Left renal cortex interstitium (tissue), 4 donors: ENCODE data around the gene RAPGEF2. TPM values are rescaled to one million over a fixed set of nuclear protein-coding genes. Genes with fewer than 3 reads are reported as not detected.

ENCODE experiments used
- DNase-seq, 4 donors: peaks; one replicate each; pipeline ENCODE4 v3.0.0-alpha.2; 2013; ENCODE audit warnings: low read depth in 4 of 4, low spot score in 2 of 4, missing footprints in 1 of 4
- polyA plus RNA-seq, 4 donors: library from polyadenylated mRNA; unstranded; fragments of 120-200 nt; gene quantifications; one replicate each; pipeline ENCODE4 v1.2.1, GENCODE V29; 2013; ENCODE audit not compliant: insufficient read length in 4 of 4

RAPGEF2 gene
- polyA plus RNA-seq, 4 donors: 40.0 to 50.9 (median 49.1) TPM

DNA sequence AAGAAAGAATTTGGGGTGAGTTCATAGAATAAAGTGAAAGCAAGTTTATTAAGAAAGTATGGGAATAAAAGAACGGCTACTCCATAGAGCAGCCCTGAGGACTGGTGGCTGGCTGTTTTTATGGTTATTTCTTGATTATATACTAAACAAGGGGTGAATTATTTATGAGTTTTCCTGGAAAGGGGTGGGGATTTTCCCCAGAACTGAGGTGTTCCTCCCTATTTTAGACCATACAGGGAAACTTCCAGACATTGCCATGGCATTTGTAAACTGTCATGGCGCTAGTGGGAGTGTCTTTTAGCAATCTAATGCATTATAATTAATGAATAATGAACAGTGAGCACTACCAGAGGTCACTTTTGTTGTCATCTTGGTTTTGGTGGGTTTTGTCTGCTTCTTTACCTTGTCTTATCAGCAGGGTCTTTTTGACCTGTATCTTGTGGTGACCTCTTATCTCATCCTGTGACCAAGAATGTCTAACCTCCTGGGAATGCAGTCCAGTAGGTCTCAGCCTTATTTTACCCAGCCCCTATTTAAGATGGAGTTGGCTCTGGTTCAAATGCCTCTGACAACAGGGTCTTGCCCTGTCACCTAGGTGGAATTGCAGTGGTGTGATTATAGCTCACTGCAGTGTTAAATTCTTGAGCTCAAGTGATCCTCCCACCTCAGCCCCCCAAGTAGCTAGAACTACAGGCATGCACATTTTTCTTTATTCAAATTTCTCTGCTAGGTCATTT is 27.1 kb downstream of the RAPGEF2 start:
- DNase-seq: no peak

DNA sequence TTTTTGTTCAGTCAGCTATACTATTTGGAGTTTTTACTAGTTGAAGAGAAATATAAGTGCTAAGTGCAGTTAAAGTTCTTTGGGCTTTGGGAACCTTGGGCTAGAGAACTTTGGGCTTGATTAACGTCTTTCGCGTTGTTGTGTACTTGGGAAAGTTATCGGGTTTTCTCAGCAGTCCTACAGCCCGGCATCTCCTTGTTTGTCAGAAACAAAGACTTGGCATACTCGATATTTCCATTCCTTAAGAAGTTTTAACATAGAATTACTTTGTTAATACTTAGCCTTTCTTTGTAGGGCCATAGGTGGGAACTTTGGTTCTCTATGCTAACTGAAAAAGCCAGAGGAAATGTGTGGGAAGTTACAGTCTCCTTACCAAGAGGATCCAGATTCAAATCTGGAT is 28.7 kb downstream of the RAPGEF2 start:
- no peak for DNase-seq

DNA sequence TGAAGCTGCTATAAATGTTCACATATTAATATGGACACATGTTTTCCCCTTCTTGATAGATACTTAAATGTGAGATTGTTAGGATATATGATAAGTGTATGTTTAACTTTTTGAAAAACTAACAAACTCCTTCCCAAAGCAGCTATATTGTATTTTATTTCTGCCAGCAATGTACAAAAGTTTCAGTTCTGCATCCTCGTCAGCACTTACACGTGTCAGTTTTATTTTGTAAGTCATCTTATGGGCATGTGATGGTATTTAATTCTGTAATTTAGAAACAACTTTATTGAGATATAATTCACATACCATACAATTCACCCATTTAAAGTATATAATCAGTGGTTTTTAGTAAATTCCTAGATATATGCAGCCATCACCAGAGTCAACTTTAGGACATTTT is 31.6 kb downstream of the RAPGEF2 start:
- DNase-seq: no peak

DNA sequence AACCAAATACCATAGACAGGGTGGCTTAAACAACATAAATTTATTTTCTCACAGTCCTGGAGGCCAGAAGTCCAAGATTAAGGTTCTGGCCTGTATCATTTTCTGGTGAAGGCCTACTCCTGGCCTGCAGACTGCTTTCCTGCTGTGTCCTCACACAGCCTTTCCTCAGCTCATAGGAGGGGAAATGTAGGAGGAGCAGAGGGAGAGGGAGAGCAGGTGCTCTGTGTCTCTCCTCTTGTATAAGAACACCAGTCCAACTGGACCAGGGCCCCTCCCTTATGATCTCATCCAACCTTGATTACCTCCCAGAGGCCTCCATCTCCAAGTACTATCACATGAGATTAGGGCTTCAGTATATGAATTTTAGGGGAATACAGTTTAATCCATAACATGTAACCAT is 34.3 kb downstream of the RAPGEF2 start:
- no peak for DNase-seq

DNA sequence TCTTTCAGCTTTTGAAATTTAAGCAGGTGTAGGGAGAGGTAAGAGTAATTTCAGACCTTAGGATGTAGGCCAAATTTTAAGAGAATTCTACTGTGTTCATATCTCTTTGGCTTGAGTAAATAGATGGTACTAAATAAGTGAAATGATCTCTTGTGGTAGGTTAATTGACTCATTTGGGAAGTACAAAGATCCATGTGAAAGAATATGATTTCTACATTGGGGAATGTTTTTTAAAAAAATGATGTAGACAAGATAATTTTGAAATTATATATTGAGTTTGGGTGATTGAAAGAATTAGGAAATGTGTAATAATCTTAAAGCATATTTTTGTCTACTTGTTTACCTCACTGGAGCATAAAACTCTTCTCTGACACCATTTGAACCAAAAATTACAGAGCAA is 35.6 kb downstream of the RAPGEF2 start:
- DNase-seq: no peak

DNA sequence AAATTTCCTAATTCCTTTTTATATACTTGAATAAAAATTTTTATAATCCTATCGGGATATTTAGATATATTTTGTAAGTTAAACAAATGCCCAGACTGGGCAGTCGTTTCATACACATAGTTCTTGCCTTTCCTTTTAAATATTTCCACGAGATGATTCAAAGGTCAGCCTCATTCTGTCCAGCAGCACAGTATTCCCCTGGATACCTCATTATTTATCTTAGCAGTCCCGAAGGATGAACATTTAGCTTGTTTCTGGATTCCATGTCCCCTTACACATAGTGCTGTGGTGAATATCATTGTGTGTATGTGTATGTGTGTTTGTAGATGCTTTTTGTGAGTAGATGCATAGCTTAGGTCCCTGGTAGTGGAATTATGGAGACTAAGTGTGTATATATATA is 38.3 kb downstream of the RAPGEF2 start:
- DNase-seq: no peak

DNA sequence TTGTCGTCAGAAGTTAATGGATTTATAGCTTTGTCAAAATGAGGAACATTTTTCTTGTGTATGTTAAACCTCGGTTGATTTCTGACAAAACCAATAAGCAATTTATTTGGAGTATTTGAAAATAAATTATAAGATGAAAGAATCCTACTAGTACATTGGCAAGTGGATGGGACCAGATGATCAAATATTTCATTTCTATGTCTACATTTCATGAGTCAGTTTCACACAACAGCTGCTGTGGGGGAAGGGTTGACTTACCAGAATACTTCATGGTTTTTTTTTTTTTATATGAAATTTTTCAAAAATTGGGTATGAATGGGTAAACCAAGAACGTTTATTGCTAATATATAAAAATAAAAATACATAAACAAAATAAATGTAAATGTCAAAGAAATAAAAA is 39.4 kb downstream of the RAPGEF2 start:
- DNase-seq: no peak

DNA sequence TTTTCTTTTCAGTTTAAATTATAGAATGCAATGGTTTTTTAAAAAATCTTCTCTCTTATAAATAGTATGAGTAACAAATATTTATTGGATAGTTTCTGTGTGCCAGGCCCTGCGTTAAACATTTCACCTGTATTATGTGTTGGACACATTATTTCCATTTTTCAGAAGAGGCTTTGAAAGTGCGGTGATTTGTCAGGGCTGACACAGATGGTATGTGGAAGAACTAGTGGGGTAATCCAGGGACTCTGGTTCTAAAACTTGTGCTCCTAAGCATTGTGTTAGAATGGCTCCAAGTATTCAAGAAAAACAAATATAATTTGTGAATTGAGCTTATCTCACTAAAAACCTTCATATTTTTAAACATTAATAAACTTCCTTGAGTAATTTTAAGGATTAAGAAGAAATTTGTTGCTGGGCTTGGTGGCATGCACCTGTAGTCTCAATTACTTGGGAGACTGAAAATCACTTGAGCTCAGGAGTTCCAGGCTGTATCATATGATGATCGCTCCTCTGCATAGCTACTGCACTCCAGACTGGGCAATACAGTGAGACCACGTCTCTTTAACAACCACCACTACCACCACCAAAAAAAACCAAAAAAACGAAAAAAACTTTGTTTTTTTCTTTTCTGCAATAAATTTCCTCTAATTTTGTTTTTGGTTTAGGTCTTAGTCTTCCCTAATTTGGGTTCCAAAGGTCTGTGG is 40.0 kb downstream of the RAPGEF2 start:
- DNase-seq: no peak

DNA sequence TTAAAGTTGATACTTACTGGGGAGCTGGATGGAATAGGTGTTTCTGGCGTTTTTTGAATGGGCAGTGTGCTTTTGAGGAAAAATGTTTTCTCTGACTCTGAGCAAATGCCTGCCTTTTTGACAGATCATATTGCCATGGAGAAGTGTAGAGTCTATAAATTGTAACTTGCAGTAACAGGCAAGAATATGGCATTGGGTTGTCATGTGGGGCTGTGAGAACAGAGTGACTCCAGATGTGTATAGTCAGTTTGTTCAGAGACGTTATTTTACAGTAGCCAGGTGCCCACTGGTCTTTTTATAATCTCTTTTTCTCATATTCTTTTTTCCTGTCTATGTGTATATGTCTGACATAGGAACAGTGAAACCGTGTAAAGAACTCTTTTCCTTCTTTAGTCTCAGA is 40.8 kb downstream of the RAPGEF2 start:
- DNase-seq: no peak

DNA sequence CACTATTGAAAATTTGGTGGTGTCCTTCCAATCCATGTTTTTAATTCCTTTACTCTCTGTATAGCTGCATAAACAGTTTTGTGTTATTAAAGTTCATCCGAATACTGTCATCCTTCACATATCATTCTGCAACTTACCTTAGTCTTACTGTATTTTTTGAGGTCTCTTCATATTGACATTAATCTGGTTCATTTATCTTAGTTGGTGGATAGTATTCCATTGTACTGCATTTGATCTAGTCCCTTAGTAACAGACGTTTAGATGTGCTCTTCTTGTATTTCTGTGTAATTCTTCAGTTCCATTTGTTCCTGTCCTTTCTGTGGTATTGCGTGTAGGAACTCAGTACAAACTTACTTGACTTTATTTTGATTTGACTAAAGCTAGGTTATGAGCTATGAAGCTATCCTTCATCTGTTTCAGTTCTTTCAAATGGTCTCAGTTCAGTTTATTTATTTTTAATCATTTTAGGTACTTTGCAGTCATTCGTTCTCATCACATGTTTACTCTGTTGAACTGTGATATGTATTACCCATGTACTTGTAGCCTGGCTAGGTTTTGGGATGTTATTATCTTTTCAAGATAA is 41.3 kb downstream of the RAPGEF2 start:
- DNase-seq: no peak

DNA sequence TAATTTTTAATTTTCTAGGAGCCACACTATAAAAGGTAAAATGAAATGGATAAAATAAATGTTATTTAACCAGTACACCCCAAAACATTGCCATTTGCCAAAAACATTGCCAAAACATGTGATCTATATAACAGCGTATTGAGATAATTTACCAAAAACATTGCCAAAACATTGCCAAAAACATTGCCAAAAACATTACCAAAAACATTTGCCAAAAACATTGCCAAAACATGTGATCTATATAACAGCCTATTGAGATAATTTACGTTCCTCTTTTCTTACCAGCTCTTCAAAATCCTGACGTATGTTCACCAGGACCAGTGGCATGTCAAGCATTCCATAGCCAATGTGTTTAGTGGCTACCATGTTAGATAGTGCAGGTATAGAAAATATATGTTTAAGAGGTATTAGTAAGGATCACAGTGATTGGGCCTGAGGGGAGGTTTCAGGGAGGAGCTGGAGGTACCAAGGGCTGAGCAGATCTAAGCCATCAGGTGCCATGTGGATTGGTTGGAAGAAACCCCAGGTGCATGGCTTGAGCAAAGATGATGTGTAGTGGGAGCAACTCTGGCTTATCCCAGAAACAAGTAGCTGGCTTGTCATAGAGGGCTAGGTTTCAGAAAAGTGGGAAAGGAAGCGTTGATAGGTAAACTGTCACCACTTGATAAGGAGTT is 42.6 kb downstream of the RAPGEF2 start:
- no peak for DNase-seq

DNA sequence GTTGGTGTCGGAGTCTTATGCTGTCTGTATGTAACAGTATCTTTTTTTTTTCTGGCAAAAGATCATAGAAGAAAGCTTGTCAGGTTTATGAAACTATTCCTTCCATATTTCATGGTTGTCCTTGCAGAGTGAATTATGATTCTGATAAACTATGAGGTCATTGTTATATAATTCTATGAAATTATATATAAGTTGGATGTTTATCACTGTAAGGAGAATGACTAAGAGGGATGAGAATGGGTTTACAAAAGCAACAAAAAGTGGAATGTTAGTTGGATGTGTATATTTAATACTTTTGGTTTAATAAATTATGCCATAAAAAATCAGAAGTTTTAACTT is 43.1 kb downstream of the RAPGEF2 start:
- DNase-seq: no peak

DNA sequence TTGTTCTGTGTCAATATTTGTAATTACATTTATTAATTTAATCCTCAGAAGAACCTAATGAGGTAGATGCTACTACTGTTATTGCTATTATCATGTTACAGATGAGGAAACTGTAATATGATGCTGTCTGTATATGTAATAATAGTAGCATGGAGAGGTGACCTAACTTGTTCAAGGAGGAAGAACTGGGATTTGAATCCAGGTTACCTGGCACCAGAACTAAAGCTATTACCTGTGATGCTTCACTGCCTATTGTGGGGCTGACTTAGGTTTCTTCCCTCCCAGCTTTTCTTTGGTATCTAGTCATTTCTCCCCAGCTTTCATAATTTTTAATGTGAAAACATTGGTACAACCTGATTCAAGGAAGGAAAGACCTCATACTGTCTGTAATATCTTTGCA is 43.6 kb downstream of the RAPGEF2 start:
- no peak for DNase-seq

DNA sequence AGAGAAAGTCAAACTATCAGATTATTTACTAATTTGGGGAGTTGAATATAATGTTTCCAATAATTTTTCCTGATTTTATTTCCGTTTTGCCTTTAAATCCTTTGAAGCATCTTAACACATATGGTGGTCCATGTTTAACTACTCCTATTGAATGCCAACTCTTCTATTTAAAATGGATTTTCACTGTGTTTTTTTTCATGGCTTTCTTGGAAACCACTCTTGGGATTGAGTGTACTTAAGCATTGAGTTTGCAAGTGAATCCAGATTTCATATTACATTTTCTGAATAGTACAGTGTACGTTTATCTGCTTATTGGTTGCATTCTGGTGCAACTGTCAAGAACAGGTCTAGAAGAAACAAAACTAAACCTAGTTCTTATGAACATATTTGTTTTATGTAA is 45.6 kb downstream of the RAPGEF2 start:
- no peak for DNase-seq

DNA sequence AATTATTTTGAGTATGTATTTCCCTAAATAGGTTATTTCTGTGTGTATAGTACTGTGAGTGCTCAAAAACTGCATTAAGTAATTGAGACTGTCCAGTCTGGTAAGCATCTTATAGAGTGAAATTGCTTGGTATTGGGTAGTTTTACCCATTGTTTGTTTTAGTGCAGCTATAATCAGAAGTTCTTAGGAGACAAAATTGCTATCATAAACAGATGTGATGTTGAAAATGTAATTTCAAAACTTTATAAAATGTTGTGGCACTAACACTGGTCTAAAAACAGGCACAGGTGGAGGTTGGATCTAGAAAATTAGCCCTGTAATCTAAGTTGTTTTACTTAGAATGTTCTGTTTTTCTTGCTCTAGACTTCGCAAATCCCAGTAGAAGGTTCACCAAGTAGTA is 46.8 kb downstream of the RAPGEF2 start:
- DNase-seq: no peak

DNA sequence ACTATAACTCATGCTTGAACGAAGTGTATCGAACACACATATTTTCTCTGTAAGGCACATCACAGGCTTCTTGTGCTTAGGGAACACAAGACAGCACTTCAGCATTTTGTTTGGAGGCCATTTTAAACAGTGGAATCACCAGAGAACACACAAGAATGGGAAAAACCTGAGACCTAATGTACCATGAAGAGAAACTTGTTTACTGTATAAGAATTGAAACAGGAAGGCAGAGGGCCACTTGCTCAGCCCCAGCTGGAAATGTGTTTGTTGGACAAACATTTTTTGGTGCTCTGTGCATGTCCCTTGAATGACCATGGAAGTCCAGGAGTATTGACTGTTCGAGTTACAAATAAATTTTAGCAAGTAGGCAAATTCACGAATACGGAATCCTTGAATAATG is 47.5 kb downstream of the RAPGEF2 start:
- DNase-seq: peak; percentile 15 to 29 (median 22)

DNA sequence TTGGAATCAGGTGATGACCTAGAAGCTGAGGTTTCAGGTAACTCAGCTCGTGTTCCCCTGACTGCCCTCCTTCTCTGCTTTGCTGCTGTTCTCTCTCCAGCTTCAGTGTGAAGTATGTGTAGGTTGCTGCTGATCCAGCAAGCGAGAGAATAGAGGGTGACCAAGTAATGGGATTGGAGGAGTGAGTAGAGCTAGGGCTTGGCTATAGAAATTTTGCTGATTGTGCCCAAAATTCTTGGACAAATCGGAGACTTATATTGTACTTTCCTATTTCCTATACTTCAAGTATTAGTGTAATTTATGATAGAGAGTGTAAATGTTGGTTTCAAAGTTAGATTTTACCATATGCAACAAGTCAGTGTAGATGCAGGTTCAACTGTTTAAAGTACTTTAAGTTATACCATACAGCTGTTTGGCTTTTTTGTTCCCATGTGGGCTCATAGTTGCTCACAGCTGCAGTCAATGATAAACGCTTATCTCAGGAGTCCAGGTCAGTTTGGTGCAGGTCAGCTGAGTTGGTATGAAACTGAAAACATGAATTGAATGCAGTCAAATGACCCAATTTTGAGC is 48.0 kb downstream of the RAPGEF2 start:
- DNase-seq: peak in 1 of 4 donors; percentile 24

DNA sequence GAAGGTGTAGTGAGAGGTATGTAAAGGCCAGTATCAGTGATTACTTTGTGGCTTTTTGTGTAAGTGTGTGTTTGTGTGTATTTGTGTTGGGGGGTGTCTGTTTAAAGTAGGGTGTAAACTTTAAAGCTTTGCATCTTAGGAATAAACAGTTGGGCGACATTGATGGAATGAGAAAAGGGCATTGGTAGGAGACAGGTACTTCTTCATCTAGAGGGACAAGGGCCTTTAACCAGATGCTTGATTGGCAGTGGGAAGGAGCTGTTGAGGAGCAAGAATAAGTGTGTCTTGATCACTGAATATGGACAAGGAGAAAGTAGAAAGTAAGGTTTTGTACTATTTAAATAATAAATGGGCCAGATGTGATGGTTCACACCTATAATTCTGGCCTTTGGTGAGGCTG is 48.8 kb downstream of the RAPGEF2 start:
- DNase-seq: no peak

DNA sequence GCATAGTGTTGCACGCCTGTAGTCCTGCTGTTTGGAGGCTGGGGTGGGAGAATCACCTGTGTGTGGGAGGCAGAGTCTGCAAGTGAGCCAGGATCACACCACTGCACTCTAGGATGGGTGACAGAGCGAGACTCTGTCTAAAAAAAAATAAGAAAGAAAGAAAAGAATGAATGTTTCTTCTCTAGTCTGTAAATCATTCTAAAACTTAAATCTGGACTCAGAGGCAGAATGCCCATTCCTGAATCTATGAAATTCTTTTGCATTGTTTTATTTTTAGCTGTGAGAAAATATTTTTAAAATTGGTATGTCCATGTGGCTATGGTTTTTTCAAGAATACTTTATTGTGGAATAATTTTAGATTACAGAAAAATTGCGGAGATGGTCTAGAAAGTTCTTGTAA is 49.3 kb downstream of the RAPGEF2 start:
- DNase-seq: no peak

DNA sequence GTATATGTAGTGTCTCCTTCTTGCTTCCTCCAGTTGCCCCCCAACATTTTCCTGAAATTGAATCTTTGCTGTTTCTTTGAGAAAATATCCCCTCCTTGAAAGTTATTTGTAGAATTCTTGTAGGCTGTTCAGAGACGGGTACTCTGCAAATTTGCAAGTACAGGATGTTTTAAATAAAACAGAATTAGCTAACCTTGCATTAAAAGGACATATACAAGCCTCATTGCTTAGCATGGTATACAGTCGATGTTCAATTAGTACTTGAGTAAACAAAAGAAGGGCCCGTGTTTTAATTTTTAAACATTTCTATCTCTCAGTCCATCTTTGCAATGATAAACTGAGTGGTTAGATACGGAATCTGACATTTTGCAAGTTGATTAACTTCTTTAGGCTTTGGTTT is 50.8 kb downstream of the RAPGEF2 start:
- DNase-seq: no peak

DNA sequence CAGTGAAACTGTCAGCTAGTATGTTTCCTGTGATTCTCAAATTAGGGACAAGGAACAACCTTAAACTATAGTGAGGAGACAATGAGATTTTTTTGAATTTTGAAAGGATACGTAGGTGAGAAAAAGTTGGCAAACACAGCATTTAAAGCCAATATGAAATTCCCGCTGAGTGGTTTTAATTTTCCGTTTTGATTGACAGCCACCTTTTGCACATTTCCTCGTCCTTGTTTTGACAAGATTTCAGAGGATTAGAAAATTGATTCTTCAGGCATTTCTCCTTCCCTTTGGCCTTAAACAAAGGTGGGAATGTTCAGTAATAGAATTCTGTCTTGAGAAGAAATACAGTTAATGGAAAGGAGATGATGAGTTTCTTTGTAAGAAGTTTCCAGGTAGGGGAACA is 52.2 kb downstream of the RAPGEF2 start:
- no peak for DNase-seq
